ENCODE results near the gene HPS3.

The HPS3 gene

DNA sequence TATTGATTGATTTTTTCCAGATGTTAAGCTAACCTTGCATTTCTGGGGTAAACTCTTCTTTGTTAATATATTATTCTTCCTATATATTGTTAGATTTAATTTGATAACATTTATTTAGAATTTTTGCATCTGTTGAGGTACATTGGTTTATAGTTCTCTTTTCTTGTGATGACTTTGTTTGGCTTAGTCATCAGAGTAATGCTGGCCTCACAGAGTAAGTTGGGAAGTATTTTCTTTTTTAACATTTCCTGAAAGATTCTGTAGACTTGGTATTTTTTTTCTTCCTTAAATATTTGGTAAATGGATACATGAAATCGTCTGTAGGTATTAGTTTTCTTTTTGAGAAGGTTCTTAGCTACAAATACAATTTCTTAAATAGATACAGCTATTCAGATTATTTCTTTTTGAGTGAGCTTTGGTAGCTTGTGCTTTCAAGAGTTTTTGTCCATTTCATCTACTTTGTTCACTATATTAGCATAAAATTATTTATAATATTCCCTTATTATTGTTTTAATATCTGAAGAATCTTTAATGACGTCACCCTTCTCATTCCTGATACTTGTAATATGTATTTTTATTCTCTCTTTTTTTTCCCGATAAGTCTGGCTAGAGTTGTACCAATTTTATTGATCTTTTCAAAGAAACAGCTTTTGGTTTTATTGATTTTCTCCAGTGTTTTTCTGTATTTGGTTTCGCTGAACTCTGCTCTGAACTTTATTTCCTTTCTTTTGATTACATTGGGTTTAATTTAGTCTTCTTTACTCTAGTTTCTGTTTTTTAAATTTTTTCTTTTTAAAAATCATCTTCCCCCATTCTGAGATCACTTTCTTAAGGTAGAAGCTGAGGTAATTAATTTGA, 6.5 kb upstream of the HPS3 start:
- no peak for DNase-seq

GRCh38 chr3:149128821-149129220, 617 bp upstream of the HPS3 start:
- no peak for DNase-seq

- DNase-seq, result no peak
Observed at GRCh38 chr3:149131589-149131988, 2.2 kb downstream of the HPS3 start.

GRCh38 chr3:149134575-149134974, 5.1 kb downstream of the HPS3 start:
- no peak for DNase-seq

DNA sequence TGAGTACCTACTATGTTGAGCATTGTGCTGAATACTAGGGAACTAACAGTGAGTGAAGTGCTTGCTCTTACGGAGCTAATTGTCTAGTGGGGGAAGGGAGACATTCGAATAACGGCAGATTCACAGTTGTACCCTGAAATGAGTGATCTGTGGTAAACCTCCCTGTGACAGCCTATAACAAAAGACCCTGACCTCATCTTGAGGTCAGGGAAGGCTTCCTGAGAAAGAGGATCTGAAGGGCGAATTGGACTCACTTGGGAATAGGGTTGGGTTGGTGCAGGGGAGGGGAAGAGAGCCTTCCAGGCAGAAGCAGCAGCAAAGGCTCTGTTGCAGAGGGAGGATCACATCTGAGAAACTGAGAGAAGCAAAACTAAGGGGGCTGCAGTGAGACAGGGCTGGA, 13.2 kb downstream of the HPS3 start:
- DNase-seq, result no peak

DNA sequence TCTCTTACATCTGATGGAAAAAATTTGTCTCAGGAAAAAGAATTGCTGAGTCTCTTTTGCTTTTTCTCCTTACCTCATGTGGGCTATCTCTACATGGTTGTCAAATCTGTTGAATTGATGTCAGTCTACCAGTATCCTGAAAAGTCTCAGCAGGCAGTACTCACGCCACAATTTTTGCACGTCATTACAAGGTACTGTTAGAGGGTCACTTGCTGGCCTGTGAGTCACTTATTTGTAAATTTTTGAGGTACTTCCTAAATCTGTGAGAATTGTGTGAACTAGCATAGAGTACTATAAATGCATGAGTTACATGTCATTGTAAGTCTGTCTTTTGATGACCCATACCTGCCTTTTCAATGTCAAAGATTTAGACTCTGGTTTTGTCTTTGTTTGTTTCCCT, 15.9 kb downstream of the HPS3 start:
- no peak for DNase-seq

DNA sequence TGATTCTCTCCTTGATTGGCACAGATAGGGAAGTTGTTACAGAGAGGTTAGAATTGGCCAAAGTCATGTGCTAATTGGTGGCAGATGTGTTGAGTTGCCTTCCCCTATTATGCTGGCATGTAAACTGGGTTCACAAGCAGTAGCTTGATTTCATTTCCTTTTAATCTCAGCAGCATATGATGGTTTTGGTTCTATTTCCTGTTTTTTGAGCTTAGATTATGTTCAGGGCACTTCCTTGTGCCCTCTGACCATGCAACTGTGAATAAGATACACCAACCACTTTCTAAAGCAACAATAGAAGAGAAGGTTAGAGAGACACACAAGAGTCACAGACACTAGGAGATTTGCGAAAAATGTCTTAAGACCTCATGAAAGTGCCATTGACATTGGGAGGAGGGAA, 16.5 kb downstream of the HPS3 start:
- no peak for DNase-seq

DNA sequence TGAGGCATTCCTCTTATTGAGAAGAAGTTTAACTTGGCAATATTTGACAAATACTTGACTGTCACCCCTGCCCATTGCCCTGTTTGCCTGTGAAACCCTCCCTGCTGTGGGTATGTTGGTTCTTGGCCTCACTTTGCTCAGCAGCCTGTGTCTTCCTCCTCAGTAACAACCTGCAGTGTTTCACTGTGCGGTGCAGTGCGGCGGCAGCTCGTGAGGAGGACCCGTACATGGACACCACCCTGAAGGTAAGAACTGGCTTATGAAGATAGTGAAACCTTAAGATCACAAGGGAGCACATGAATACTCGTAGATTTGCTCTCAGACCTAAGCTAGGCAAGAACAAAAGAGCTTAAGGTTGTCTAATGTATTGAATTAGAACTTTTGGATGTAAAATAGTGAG, 21.0 kb downstream of the HPS3 start:
- no peak for DNase-seq

DNA sequence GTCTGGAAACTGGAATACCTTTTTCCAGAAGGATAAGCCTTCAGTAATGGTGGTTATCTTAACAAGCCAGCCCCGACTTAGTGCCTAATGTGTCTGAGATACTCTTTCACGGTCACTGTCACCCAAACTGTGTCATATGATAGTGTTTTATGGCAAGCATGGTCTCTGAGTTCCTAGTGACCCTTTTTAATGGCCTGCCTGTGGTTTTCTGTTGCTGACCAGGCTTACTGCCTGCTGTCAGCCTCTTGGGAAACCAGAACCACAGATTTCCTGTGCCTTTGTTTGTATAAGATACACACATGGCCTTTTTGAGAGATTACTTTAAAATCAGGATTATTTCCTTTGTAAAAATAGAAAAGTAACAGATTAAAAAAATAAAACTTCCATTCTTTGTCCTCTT, 22.4 kb downstream of the HPS3 start:
- no peak for DNase-seq

- no peak for DNase-seq
Observed at GRCh38 chr3:149152420-149152819, 23.0 kb downstream of the HPS3 start.

GRCh38 chr3:149153402-149153801, 24.0 kb downstream of the HPS3 start:
- no peak for DNase-seq

GRCh38 chr3:149160754-149161300, 31.4 kb downstream of the HPS3 start:
- no peak for DNase-seq

GRCh38 chr3:149162007-149162406, 32.6 kb downstream of the HPS3 start:
- no peak for DNase-seq

- no peak for DNase-seq
Observed at GRCh38 chr3:149163066-149163465, 33.6 kb downstream of the HPS3 start.

DNA sequence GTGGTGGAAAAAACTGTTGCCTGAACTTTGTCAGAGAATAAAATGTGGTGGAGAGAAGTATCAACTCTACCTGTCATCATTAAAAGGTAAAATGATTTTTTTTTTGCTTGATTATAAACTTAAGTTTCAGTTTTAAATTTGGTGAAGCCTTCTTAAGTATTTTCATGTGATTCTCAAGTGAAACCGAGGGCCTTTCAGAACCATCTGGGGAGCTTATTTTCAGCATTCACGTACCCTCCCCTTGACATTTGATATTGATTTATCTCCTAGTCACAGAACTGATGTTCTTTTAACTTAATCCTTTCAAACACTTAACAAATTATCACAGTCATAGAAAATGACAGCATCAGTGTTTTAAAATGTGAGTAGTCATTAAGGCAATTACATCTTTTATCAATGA, 38.5 kb downstream of the HPS3 start:
- no peak for DNase-seq

- no peak for DNase-seq
Observed at GRCh38 chr3:149170672-149171071, 41.2 kb downstream of the HPS3 start.

DNA sequence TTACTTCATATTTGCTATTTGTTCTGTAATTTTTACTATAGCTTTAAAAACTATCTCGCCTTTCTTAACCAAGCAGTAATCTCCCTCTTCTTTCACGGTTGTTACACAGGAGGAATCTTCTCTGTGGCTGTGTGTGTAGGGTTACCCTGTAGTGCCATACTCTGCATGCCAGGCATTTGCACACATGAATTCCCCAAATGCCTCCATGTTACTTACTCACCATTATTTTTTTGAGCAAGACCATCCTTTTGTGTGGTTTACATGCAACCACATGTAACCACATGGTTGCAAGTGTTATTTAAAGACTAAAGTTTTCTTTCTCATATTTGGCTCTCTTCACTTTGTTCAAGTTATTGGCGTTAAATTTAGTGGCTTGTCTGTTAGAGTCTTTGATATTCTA, 45.5 kb downstream of the HPS3 start:
- no peak for DNase-seq

DNA sequence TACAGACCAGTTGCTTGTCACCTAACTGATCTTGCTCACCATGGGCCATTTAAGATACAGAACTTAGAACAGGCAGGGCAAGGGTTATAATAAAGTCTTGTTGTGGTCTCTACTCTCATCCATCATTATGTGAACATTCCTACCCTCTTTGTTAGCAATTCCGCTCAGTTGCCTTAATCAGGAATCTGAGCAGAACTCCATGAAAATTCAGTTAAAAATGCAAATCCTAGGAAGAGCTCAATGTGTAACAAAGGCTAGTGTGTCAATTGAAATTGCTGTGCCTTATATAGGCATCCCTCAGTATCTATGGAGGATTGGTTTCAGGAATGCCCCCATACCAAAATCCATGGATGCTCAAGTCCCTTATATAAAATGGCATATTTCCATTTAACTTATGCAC, 47.7 kb downstream of the HPS3 start:
- no peak for DNase-seq

DNA sequence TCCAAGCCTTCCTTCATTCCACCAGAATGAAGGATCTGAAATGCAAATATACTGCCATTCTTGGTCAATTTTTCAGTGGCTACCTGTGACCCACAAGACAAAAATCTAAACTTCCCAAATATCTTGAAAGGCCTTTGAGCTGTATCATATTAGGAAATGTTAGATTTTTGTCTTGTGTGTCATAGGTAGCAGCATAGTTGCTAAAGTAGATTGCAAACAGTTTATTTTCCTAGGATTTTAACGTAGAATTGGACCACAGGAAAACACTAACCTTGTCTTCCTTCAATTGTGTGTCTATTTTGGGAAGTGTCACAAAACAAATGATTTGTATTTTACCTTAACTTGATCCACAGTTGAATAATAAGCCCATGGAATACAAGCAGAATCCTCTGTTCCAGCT, 49.8 kb downstream of the HPS3 start:
- no peak for DNase-seq

GRCh38 chr3:149180057-149180573, 50.7 kb downstream of the HPS3 start:
- DNase-seq, result no peak

DNA sequence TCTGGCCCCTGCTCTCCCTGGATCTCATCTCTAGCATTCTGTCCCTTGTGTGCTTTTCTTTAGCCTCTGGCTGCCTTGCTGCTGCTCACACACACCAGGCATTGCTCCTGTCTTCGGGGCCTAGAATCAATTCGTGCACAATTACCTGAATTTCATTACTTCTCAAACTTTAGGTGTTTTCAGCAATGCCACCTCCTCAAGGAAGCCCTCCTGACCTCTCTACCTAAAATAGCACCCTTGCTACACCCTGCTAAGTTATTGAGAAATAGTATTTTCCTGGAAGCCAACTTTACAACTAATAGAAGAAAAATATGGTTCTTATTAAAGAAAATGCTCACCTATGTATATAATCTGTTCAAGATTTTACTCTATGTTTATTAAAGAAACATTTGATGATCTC, 51.7 kb downstream of the HPS3 start:
- DNase-seq, result no peak

- no peak for DNase-seq
Observed at GRCh38 chr3:149186219-149186618, 56.8 kb downstream of the HPS3 start.

- DNase-seq, result no peak
Observed at GRCh38 chr3:149186721-149187120, 57.3 kb downstream of the HPS3 start.

DNA sequence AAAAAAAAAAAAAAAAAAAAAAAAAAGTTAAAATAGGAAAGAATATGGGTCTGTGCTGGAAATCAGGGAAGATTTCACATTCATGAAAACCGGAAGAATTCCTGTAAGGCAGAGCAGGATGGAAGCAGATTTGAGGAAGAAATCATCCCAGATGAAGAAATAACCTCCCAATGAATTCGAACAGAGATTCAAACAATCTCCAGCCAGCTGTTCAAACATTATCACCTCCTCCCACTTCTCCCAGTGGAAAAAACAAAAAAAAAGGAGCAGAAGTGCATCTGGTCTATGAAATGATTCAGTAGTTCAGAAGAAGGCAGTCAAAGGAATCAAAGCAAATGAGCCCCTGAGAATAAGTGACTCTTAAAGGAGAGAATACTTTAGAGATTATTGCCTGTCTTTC, 59.1 kb downstream of the HPS3 start:
- no peak for DNase-seq

GRCh38 chr3:149195221-149195620, 65.8 kb downstream of the HPS3 start:
- no peak for DNase-seq

Data from activated T-cell treated with anti-CD3 and anti-CD28 coated beads for 4 hours (primary cell).